AG09319 (cell line): ENCODE data around the gene LRRTM1.

Experiments
- DNase-seq: peaks from one replicate; pipeline ENCODE4 v3.0.0-alpha.2; 2010; ENCODE audit warnings: low read depth; ENCODE audit errors: extremely low read depth
- TF ChIP-seq, protein P1 (sequence below): IDR thresholded peaks from 2 replicates; pipeline ENCODE4 v1.5.1; 2011; ENCODE audit warnings: low read depth, mild to moderate bottlenecking, inconsistent platforms, low read length, moderate library complexity

Gene LRRTM1, protein sequence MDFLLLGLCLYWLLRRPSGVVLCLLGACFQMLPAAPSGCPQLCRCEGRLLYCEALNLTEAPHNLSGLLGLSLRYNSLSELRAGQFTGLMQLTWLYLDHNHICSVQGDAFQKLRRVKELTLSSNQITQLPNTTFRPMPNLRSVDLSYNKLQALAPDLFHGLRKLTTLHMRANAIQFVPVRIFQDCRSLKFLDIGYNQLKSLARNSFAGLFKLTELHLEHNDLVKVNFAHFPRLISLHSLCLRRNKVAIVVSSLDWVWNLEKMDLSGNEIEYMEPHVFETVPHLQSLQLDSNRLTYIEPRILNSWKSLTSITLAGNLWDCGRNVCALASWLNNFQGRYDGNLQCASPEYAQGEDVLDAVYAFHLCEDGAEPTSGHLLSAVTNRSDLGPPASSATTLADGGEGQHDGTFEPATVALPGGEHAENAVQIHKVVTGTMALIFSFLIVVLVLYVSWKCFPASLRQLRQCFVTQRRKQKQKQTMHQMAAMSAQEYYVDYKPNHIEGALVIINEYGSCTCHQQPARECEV

DNA sequence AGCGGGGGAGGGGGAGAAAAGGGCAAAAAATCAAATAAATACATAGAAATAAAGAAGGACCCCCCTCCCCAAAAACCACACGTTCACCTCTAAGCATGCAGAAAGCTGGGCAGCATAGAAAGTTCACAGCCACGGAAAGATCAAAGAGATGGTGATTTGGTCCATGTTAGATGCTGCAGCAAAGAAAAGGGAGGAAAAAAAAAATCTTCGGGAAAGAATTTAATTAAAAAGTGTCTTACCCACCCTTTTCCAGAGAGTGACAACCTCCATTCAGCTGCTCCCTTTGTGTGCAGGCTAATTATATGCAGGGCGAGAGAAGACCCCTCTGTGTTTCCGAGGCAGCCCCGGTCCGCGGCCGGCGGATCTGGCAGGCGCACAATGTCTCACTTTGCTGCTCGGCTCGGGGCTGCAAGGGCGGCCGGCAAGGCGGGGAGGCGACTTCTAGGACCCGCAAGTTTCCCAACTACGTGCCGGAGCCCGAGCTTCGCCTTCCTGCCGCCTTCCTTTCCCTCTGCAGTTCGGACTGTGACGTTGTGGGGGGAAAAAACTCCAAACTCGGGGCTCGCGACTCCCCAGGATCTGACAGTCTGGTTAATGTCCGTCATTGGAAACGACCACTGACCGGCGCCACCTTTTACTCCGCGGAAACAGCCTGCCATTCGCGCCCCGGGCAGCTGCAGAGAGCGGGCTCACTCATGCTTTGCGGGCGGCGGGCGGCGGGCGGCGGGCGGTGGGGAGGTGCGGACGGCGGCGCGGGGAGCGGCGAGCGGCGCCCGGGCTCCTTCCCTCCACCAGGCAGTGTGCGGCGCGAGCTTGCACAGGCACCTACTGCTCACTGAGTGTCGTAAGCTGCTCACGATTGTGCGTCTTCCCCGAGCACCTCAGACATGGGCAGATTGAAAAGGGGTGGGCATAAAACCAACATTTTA, at the start of gene LRRTM1:
LRRTM1 (minus strand) TSS at position 844 of the 929 bp plus-strand sequence. CDS start 933 bp downstream, outside the sequence.
- TF ChIP-seq, protein P1, sequence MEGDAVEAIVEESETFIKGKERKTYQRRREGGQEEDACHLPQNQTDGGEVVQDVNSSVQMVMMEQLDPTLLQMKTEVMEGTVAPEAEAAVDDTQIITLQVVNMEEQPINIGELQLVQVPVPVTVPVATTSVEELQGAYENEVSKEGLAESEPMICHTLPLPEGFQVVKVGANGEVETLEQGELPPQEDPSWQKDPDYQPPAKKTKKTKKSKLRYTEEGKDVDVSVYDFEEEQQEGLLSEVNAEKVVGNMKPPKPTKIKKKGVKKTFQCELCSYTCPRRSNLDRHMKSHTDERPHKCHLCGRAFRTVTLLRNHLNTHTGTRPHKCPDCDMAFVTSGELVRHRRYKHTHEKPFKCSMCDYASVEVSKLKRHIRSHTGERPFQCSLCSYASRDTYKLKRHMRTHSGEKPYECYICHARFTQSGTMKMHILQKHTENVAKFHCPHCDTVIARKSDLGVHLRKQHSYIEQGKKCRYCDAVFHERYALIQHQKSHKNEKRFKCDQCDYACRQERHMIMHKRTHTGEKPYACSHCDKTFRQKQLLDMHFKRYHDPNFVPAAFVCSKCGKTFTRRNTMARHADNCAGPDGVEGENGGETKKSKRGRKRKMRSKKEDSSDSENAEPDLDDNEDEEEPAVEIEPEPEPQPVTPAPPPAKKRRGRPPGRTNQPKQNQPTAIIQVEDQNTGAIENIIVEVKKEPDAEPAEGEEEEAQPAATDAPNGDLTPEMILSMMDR, result no peak
- no peak for DNase-seq

DNA sequence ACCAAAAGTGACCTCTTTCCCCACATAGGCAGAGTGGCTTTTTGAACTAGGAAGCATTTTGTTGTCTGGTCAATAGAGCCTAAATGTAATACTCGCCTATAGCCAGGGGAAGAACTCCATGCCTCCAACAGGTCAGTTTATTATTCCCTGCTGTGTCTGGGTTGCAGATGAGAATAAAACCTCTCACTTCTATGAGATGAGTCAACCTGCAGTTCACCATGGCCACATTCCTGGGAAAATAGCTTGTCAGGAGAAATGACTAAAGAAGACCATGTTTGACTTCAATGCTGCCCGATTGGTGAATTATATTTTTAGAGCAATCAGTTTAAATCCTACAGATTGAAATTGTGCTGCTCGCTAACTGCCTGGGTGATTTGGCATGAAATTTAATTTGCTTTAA, 46.7 kb upstream of the LRRTM1 start:
- no peak for DNase-seq
- TF ChIP-seq, protein P1, result no peak

DNA sequence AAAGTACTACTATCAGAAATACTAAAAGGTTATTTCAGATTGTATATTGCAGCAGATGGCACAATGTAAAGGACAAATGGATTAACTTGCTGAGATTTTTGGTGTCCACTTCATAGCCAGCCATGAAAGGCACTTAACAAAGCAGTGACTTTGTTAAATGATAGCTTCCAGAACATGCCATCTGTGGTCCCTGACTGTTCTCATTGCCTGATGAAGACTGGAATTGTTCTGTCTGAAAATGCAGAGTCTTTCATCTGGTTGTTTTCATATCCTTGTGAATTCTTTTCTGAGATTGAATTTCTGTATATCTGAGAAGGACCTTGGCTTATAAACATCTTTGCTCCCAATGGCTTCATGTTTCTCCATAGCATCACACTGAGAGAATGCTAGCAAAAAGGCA, 44.4 kb upstream of the LRRTM1 start:
- DNase-seq, result no peak
- TF ChIP-seq, protein P1, result no peak

DNA sequence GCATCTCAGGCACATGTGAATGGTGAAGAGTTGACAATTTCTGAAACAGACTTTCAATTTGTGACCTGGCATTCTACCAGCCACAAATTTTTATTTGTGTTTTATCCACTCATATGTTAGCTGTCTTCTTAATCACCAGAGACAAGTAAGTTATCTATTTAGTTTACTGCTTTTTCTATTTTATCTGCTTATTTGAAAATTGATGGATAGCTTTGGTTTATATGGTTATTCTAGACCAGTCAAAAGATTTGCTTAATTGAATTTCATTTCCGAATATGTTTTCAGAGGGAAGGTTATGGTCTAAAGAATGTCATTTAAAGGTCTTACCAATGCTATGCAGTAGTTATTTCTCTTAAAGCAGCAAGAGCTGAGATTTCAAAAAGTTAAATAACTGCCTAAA, 43.5 kb upstream of the LRRTM1 start:
- TF ChIP-seq, protein P1, result no peak
- DNase-seq, result no peak

DNA sequence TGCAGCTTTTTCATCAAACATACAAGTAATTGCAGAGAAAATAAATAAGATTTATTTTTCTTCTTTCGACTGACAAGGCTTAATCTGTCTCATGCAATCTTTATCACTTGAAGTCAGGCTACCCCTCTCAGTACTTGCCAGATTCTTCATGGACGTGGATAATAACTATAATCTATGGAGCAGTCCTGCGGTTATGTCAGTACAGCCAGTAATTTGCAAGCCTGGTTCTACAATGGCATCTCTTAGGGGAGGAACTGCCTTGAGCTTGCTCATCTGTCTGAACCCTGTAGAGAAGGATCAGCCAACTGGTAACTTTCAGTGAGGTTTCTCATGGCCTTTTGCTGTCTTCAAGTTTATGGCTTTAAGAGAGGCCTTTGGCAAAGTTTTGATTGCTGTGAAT, 35.5 kb upstream of the LRRTM1 start:
- TF ChIP-seq, protein P1, result no peak
- no peak for DNase-seq

DNA sequence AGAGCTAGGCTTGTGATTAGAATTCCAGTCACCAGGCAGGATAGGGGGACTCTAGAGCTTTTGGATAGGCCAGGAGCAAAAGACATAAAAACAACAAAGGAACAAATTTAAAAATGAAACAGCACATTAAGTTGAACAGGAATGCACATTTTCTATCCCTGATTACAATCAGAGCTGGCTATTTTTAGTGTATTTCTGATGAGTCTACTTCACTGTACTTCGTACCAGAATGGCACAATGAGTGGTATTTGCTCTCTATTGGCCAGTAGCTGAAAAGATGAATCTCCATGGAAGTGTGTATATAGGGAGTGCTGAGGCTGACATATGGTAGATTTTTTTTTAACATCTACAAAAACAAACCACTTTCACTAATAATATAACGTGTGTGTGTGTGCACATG, 34.2 kb upstream of the LRRTM1 start:
- DNase-seq, result no peak
- TF ChIP-seq, protein P1, result no peak

DNA sequence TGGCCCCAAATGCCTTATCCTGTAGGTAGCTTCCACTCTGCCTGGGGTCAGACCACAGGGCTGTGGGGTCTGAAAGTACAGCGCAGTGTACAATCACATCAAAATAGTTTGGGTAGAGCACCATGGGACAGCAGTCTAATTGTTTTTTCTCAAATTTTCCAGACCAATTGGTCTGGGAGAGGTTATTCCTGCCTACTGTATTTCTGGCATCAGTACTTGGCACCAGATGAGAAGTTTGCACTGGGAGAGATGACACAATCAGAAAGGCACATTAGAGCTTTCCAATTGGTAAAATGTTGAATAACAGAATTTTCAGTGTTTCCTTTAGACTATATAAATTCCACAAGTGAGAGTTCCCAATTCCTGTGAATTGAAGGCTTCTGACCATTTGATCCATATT, 30.9 kb upstream of the LRRTM1 start:
- DNase-seq, result no peak
- TF ChIP-seq, protein P1, result no peak
